ENCODE data around the gene HPCAL1.

HPCAL1 gene

GRCh38 chr2:10372203-10372861, 69.6 kb downstream of the HPCAL1 start:
- no peak for TF ChIP-seq YY1 (IDR thresholded peaks at IDR 0.05; ENCODE audit: low read depth)
- TF ChIP-seq, protein P1, sequence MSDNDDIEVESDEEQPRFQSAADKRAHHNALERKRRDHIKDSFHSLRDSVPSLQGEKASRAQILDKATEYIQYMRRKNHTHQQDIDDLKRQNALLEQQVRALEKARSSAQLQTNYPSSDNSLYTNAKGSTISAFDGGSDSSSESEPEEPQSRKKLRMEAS (IDR thresholded peaks at IDR 0.05), result no peak
- TF ChIP-seq, protein P2, sequence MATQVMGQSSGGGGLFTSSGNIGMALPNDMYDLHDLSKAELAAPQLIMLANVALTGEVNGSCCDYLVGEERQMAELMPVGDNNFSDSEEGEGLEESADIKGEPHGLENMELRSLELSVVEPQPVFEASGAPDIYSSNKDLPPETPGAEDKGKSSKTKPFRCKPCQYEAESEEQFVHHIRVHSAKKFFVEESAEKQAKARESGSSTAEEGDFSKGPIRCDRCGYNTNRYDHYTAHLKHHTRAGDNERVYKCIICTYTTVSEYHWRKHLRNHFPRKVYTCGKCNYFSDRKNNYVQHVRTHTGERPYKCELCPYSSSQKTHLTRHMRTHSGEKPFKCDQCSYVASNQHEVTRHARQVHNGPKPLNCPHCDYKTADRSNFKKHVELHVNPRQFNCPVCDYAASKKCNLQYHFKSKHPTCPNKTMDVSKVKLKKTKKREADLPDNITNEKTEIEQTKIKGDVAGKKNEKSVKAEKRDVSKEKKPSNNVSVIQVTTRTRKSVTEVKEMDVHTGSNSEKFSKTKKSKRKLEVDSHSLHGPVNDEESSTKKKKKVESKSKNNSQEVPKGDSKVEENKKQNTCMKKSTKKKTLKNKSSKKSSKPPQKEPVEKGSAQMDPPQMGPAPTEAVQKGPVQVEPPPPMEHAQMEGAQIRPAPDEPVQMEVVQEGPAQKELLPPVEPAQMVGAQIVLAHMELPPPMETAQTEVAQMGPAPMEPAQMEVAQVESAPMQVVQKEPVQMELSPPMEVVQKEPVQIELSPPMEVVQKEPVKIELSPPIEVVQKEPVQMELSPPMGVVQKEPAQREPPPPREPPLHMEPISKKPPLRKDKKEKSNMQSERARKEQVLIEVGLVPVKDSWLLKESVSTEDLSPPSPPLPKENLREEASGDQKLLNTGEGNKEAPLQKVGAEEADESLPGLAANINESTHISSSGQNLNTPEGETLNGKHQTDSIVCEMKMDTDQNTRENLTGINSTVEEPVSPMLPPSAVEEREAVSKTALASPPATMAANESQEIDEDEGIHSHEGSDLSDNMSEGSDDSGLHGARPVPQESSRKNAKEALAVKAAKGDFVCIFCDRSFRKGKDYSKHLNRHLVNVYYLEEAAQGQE (IDR thresholded peaks at IDR 0.05; ENCODE audit: low read depth), result no peak
- no peak for TF ChIP-seq ZBTB7A (IDR thresholded peaks at IDR 0.05; ENCODE audit: low read depth)
- no peak for TF ChIP-seq TEAD4 (IDR thresholded peaks at IDR 0.05)
- TF ChIP-seq CEBPB (IDR thresholded peaks at IDR 0.05), result no peak
- TF ChIP-seq CREB1 (IDR thresholded peaks at IDR 0.05; ENCODE audit: low read depth), result no peak
- no peak for TF ChIP-seq TAF1 (IDR thresholded peaks at IDR 0.05; ENCODE audit: low read depth)
- no peak for TF ChIP-seq EGR1 (IDR thresholded peaks at IDR 0.05)
- no peak for TF ChIP-seq RAD21 (IDR thresholded peaks at IDR 0.05; ENCODE audit: low read depth)
- TF ChIP-seq, protein P3, sequence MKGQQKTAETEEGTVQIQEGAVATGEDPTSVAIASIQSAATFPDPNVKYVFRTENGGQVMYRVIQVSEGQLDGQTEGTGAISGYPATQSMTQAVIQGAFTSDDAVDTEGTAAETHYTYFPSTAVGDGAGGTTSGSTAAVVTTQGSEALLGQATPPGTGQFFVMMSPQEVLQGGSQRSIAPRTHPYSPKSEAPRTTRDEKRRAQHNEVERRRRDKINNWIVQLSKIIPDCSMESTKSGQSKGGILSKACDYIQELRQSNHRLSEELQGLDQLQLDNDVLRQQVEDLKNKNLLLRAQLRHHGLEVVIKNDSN (IDR thresholded peaks at IDR 0.05), result no peak
- no peak for TF ChIP-seq TCF12 (IDR thresholded peaks at IDR 0.05; ENCODE audit: low read depth)
- TF ChIP-seq NFIC (IDR thresholded peaks at IDR 0.05), result no peak
- no peak for TF ChIP-seq EP300 (IDR thresholded peaks at IDR 0.05; ENCODE audit: borderline replicate concordance)
- TF ChIP-seq FOXM1 (IDR thresholded peaks at IDR 0.05; ENCODE audit: borderline replicate concordance, low read depth), result no peak

- TF ChIP-seq RAD21 (IDR thresholded peaks at IDR 0.05; ENCODE audit: low read depth), result no peak
- TF ChIP-seq TAF1 (IDR thresholded peaks at IDR 0.05; ENCODE audit: low read depth), result no peak
- TF ChIP-seq FOXM1 (IDR thresholded peaks at IDR 0.05; ENCODE audit: borderline replicate concordance, low read depth), result no peak
- no peak for TF ChIP-seq TCF12 (IDR thresholded peaks at IDR 0.05; ENCODE audit: low read depth)
- TF ChIP-seq ZBTB7A (IDR thresholded peaks at IDR 0.05; ENCODE audit: low read depth), result no peak
- TF ChIP-seq, protein P2 (IDR thresholded peaks at IDR 0.05; ENCODE audit: low read depth), result no peak
- TF ChIP-seq NFIC (IDR thresholded peaks at IDR 0.05), result no peak
- TF ChIP-seq TEAD4 (IDR thresholded peaks at IDR 0.05), result no peak
- no peak for TF ChIP-seq CREB1 (IDR thresholded peaks at IDR 0.05; ENCODE audit: low read depth)
- no peak for TF ChIP-seq EP300 (IDR thresholded peaks at IDR 0.05; ENCODE audit: borderline replicate concordance)
These were observed 70.1 kb downstream of the HPCAL1 start for GRCh38 chr2:10372862-10373240.

GRCh38 chr2:10373931-10374330, 71.2 kb downstream of the HPCAL1 start:
- no peak for TF ChIP-seq YY1 (IDR thresholded peaks at IDR 0.05; ENCODE audit: low read depth)
- TF ChIP-seq CEBPB (IDR thresholded peaks at IDR 0.05), result no peak
- TF ChIP-seq CREB1 (IDR thresholded peaks at IDR 0.05; ENCODE audit: low read depth), result no peak
- TF ChIP-seq TAF1 (IDR thresholded peaks at IDR 0.05; ENCODE audit: low read depth), result no peak
- TF ChIP-seq NFIC (IDR thresholded peaks at IDR 0.05), result no peak
- TF ChIP-seq ZBTB7A (IDR thresholded peaks at IDR 0.05; ENCODE audit: low read depth), result no peak
- no peak for TF ChIP-seq FOXM1 (IDR thresholded peaks at IDR 0.05; ENCODE audit: borderline replicate concordance, low read depth)

DNA sequence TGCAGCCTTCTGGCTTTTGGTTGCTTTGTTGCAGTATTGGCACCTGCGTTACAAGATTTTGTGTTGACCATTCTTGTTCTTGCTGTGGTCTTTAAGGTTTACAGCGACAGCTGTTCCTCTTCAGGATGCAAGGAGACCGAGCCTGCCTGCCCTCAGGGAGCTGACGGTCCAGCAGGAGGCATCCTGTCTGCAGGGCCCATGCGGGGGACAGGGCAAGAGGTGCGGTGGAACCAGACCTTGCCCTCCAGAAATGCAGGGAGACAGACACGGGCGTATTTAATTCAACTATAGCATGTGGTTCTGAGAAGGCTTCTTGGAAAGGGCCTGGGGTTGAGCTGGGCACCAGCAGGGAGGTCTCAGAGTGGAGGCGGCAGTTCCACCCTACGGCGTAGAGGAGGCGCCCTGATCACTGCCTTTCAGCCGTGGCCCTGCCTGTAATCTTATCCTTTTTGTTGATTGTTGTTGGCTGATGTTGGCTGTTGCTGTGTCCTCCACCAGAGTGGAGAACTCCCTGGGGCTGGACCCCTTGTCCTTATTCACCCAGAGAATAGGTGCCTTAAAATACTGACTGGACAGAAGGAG, 71.7 kb downstream of the HPCAL1 start:
- TF ChIP-seq EGR1 (IDR thresholded peaks at IDR 0.05) (no peak), CEBPB (IDR thresholded peaks at IDR 0.05) (no peak), RAD21 (IDR thresholded peaks at IDR 0.05; ENCODE audit: low read depth) (no peak), ZBTB7A (IDR thresholded peaks at IDR 0.05; ENCODE audit: low read depth) (no peak), TEAD4 (IDR thresholded peaks at IDR 0.05) (no peak), TAF1 (IDR thresholded peaks at IDR 0.05; ENCODE audit: low read depth) (no peak), YY1 (IDR thresholded peaks at IDR 0.05; ENCODE audit: low read depth) (no peak), NFIC (IDR thresholded peaks at IDR 0.05) (no peak), FOXM1 (IDR thresholded peaks at IDR 0.05; ENCODE audit: borderline replicate concordance, low read depth) (no peak), CREB1 (IDR thresholded peaks at IDR 0.05; ENCODE audit: low read depth) (no peak)
- TF ChIP-seq, protein P3 (IDR thresholded peaks at IDR 0.05), result no peak
- TF ChIP-seq, protein P2 (IDR thresholded peaks at IDR 0.05; ENCODE audit: low read depth), result no peak
